Fibroblast of skin of back (primary cell): ENCODE results near the gene PRKCA.
"Not testable (repeated sequence)": the region's sequence is repeated elsewhere in the genome, so short reads cannot be mapped to it uniquely, and the experiment has no call there.

Experiments used
- DNase-seq: peaks from one replicate; pipeline ENCODE4 v3.0.0-alpha.2; 2013

Gene PRKCA

GRCh38 chr17:66684731-66685130, 382.3 kb downstream of the PRKCA start:
- no peak for DNase-seq

DNA sequence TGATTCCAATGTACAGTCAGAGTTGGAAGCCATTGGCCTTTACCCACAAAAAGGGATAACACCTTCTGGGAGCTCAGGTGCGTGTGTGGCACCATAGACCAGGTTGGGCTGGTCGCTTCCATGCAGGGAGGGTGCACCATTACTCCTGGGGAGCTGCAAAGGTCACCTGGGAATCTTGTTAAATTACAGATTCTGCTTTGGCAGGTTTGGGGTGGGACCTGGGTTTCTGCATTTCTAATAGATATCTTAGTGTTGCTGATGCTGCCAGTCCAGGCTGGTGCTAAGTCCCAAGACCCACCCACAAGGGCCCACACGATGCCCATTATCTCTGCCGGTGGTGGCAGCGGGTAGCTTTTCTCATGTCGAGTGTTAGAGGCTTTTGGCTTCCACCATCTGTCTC, 384.2 kb downstream of the PRKCA start:
- no peak for DNase-seq

DNA sequence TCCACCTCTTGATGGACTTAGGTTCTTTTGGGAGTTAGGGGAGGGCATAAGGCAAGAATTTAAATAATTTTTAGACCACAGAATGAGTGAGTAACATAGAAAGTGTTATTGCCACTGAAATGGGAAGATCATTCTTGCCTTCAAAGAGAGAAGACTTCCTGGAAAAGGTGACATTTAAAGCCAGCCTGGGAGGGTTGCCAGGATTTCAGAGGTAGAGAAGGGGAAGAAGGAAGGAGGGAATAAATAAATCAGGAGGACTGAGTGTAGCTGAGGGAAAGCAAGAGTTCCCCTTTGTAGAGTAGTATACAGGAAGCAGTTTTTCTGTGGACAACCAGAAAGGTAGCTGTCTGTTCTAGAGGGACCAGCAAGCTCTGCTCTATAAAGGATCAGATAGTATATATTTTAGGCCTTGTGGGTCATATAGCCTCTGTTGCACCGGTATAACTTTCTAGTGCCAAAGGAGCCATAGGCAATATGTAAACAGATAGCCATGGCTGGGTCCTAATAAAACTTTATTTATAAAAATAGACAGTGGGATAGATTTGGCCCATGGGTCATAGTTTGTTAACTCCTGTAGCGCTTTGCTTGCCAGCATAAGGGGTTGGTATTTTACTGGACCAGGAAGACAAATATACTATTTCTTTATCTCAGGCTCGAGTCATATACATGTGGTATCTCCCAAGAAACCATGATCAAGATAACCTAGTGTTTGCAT, 385.3 kb downstream of the PRKCA start:
- DNase-seq = no peak

- DNase-seq = no peak
Observed at GRCh38 chr17:66689221-66689620, 386.8 kb downstream of the PRKCA start.

DNA sequence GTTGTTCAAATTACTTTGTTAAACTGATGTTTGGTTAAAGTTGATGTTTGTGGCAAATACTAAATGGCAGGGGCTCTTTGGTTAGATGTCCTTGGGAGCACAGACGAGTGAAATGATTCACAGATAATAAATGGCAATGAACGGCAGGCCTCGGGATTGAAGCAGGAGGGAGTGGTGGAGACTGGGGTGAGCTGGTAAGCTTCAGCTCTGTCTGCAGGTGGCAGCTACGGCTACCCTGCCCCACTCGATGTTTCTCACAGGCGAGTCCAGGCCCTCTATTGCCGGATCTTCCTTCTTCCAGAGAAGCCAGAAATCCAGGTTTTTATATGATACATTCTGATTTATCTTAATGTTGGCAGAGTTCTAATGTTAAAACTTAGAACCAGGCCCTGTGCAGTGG, 387.8 kb downstream of the PRKCA start:
- DNase-seq = no peak

DNA sequence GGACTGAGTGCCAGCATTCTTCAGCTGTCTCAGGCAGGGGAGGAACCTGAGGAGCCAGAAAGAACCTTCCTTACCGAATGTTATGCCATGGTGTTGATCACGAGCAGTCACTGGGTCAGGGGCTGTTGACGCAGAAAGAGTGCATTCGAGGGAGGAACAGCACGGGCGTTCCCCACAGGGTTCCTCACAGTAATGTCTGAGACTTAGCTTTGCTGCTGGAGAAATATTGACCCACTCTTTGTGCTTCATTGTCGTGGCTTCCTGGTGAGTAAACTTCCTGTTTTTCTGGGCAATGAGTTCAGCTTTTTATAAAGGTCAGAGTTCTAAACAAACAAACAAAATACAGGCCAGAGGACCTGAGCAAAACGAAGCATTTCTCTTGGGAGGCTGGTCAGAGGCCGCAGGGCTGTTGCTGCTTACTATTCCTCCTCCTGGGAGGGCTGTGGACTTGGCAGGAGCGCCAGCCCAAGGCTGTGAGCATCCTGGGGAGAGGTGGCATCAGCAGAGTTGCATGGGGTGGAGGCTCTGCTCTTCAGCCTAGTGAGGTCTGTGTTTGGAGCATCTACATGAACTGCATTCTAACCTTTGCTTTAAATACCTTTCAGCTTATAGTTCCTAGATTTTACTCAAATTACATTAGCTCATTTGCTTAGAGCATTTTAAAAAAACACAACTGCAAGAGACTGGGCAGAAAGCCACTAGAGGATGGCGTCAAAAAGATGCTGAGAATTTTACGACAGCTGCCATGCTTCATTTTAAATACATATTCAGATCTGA, 389.4 kb downstream of the PRKCA start:
- peak; percentile 30 for DNase-seq

DNA sequence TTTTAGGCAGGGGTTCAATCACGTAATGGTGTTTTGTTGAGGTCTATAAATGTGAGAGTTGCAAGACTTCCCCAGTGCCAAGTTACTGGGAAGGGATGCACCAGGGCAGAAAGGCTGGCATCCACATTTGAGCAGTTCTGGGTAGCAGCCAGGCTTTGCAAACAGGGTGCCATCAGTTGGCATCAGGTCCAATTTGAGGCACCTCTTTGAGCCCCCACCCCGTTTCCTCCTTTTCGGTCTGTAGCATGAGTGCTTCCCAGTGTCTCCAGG, 389.9 kb downstream of the PRKCA start:
- DNase-seq = no peak

GRCh38 chr17:66695098-66695497, 392.7 kb downstream of the PRKCA start:
- no peak for DNase-seq

DNA sequence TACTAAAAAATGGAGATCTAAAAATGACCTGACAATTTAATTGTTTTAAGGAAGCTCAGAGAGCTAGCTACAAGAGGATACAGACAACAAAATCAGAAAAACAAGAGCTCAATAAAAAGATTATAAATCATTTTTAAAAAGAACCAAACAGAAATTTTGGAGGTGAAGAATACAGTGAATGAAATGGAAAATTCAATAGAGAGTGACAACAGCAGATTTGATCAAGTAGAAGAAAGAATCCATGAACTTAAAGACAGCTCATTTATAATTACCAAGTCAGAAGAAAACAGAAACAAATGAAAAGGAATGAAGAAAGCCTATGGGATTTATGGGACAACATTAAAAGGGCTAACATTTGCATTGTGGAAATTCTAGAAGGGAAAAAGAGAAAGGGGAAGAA, 395.9 kb downstream of the PRKCA start:
- DNase-seq = no peak

- DNase-seq = no peak
Observed at GRCh38 chr17:66701462-66701861, 399.0 kb downstream of the PRKCA start.

- DNase-seq = peak; percentile 34
Observed at GRCh38 chr17:66702106-66702936, 399.9 kb downstream of the PRKCA start.

GRCh38 chr17:66704858-66705520, 402.6 kb downstream of the PRKCA start:
- no peak for DNase-seq

- no peak for DNase-seq
Observed at GRCh38 chr17:66706851-66707450, 404.5 kb downstream of the PRKCA start.

- DNase-seq = no peak
Observed at GRCh38 chr17:66711401-66711800, 409.0 kb downstream of the PRKCA start.

GRCh38 chr17:66711881-66712321, 409.5 kb downstream of the PRKCA start:
- DNase-seq = peak; percentile 13

GRCh38 chr17:66712453-66712852, 410.0 kb downstream of the PRKCA start:
- no peak for DNase-seq

DNA sequence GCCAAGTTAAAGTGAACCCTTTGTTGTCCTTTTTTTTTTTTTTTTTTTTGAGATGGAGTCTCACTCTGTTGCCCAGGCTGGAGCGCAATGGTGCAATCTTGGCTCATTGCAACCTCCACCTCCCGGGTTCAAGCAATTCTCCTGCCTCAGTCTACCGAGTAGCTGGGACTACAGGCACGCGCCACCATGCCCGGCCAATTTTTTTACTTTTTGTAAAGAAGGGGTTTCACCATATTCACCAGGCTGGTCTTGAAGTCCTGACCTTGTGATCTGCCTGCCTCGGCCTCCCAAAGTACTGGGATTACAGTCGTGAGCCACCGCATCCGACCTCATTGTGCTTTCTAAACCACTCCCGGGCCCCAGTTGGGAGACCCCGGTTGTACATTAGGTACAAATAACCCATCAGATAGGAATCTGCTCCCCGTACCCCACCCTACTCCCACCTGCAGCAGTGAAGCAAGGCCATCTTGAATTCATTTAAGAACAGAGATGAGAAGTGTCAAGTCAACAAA, 410.7 kb downstream of the PRKCA start:
- not testable (repeated sequence) for DNase-seq

DNA sequence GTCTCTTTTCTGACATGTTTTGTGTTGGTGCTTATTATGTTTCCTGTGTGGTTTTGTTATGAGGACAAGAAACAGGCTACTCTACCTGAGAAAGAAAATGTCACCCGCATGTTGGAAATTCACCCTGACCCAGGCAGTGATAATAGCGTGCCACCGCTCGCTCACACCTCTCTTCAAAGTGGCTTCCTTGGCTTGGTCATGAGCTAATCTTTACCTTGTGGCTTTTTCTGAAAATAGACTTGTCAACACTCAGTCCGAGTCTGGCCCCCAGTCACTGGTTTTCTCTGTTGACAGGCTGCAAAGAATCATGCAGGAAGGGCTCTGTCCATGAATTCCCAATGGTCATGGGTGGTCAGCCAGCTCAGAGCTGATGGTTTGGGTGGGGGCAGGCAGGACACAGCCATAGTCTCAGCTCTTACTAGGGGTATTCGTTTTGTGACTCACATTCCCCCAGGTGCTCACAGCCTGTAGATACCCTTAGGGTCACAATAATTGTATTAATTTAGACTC, 411.2 kb downstream of the PRKCA start:
- DNase-seq = no peak

- no peak for DNase-seq
Observed at GRCh38 chr17:66714046-66715023, 411.9 kb downstream of the PRKCA start.

- no peak for DNase-seq
Observed at GRCh38 chr17:66715076-66715675, 412.8 kb downstream of the PRKCA start.
